Measurements from ENCODE around the gene TAF3.
"Not testable (repeated sequence)": the region's sequence is repeated elsewhere in the genome, so short reads cannot be mapped to it uniquely, and the experiment has no call there.

The TAF3 gene

DNA sequence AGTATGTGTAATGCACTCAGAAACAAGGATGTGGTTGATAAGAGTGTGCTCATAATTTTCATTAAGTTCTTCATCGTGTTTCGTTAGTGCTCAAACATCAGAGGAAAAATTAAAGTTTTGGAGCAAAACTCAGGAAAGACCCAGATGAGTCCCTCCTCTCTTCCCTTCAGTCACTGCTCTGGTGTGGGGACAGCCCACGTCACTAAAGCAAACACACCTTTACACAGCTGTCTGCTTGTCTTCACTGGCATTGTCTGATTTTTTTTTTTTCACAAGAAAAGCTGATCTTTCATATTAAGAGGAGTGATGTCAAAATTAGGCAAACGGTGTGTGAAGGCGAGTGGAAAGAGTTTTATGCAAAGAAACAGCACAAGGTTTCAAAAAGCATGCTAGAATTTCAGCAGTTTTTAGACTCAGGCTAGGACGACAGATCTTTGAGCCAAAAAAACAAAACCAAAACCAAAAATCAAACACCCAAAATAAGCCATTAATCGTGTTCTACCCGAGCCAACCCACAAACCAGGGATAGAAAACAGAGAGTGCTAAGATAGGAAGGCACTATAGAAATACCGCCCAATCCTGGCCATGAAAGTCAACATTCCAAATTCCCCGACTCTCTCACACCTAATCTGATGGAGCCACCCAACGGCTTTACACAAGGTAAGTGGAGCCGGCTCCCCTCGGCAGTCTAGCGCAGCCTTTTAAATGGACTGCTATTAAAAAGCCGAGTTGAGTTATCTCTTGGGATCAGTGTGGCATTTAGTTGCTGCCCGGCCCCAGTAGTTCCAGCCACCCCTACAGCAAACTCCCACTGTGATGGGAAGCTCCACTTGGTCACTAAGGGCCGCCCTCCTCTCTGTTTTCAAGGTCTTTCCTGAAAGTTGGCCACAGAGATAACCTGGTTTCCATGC, 208.3 kb downstream of the TAF3 start:
- in situ Hi-C loops (cut with MboI; ENCODE audit: low sequenced_read_pairs): no loop called here

DNA sequence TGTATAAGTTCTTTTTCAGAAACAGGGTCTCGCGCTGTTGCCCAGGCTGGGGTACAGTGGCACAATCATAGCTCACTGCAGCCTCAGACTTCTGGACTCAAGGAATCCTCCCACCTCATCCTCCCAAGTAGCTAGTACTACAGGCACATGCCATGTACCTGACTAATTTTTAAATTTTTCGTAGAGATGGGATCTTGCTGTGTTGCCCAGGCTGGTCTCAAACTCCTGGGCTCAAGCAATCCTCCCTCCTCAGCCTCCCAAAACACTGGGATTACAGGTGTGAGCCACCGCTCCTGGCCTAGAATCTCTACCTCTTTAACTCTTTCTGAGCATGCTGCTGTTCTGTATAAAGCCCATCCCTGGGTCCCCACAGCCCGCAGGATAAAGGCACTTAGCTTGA, 212.9 kb downstream of the TAF3 start:
- in situ Hi-C loops (cut with MboI; ENCODE audit: low sequenced_read_pairs): not testable (repeated sequence)

DNA sequence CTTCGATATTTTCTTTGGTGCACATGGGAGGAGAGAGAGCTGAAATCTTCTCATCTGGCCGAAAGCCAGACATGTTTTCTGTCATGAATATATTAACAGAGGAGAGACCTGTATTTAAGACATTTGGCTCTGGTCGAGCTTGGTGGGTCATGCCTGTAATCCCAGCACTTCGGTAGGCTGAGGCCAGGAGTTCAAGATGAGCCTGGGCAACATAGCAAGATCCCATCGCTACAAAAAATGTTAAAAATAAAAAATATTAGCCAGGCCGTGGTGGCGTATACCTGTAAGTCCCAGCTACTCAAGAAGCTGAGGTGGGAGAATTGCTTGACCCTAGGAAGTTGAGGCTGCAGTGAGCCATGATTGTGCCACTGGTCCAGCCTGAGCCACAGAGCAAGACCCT, 214.3 kb downstream of the TAF3 start:
- in situ Hi-C loops (cut with MboI; ENCODE audit: low sequenced_read_pairs): no loop called here

DNA sequence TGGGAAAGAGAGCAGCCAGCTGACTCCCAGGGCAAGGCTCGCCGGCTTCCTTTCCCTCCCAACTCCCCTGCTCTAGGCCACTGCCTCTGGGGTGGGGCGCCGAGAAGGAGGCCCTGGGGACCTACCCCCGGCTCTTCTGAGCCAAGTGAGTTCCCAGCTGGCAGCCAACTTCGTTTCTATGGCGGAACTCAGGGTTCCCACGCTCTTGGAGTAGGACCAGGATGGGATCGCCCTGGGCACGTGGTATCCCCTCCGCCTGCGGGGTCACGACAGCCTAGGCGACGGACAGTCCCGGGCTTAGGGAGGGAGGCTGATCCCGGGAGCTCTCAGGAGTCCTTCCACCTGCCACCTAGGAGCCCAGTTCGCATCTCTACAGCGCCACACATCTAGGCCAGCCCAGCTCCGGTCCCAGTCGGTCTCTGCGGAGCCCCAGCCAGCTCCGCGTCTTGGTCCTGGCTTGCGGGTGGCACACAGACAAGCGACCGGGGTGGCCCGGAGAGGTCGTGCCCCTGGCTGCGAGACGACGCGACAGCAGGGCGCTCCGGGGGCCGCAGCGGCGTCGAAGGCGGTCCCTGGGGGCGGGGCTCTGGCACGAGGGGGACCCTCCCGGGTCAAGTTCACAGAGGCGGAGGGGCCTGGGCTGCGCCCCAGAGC, 215.6 kb downstream of the TAF3 start:
- in situ Hi-C loops (cut with MboI; ENCODE audit: low sequenced_read_pairs): no loop called here

DNA sequence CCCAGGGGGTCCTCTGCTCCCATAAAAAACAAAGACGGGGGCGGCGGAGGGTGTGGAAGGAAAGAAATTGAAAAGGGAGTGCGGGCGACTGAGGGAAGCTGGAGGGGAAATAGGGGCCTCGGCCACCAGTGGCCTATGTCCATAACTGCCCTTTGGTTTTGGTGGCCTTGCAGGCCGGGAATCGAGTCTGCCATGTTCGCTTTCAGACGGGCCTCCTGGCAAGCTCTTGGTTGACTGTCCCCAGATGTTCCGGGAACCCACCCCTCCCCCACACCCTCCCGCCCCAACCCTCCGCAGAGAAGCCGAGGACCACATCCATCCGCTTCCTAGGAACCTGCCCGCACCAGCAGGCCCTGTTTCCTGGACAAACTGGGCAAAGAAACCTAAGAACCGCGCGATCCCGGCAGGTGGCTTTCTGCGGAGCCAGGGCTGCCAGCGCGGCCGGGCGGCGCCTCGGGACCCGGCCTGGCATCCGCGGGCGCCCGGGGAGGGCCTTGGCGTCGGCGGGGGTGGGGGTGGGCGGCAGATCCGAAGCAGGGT, 216.2 kb downstream of the TAF3 start:
- in situ Hi-C loops (cut with MboI; ENCODE audit: low sequenced_read_pairs): no loop called here

DNA sequence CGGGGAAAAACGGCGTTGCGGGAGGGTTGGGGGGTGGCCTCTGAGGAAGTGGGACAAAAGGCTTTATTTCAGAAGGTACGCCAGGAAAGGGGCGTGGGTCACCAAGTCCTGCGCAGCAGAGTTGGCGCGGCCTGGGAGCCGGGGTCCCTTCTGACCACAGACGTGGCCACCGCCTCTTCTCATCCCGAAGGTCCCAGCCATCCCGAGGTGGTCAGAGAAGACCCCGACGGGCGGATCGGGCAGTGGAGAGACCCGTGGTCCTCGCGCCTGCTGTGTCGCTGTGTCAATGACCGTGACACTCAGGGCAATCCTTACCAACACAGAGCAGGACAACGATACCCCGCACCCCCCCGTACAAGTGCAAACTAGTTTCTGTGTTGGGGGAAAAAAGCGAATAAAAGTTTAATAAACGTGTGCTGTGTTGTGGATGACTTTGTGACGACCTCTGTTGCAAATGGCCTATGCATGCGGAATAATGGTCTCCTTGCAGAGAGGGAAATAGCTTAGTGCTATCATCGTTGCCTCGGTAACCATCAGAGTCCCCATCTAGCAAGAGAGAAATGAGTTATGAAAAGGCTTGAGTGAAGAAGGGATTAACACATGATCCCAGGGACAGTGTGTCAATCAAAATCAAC, 216.8 kb downstream of the TAF3 start:
- in situ Hi-C loops (cut with MboI; ENCODE audit: low sequenced_read_pairs): no loop called here

DNA sequence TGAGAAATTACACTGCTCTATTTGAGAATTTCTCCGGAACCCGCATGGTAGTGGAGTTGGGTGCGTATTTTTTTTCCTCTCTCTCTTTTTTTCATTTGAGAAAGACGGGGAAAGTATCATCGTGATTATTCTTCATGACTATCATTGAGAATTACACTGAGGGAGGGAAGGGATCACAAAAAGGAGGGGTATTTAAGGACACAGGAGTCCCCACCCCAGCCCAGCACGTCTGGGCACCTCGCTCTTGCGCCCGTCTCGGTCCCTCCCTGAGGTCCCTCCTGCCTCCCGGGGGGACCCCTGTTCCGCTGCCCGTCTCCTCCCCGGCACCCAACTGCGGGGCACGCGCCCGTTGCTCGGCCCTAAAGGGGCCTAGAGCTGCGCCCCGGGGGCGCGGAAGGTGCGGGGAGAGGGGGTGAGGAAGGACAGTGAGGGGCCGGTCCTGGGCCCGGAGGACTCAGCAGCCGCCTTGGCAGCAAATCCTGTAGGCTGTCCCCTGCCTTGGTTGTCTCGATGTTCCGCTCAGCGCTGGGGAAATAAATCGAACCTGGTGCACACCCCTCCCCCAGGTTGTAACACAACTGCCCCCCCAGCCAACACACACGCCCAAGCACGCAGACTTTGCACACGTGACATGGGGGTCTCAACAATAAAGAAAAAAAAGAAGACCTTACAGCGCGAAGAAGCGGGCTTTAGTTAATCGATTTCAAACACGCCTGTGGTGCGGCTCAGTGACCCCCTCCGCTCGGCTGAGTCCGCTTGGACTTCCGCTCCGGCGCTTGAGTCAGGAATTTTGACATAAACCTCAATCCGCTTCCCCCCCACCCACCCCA, 217.6 kb downstream of the TAF3 start:
- in situ Hi-C loops (cut with MboI; ENCODE audit: low sequenced_read_pairs): no loop called here

DNA sequence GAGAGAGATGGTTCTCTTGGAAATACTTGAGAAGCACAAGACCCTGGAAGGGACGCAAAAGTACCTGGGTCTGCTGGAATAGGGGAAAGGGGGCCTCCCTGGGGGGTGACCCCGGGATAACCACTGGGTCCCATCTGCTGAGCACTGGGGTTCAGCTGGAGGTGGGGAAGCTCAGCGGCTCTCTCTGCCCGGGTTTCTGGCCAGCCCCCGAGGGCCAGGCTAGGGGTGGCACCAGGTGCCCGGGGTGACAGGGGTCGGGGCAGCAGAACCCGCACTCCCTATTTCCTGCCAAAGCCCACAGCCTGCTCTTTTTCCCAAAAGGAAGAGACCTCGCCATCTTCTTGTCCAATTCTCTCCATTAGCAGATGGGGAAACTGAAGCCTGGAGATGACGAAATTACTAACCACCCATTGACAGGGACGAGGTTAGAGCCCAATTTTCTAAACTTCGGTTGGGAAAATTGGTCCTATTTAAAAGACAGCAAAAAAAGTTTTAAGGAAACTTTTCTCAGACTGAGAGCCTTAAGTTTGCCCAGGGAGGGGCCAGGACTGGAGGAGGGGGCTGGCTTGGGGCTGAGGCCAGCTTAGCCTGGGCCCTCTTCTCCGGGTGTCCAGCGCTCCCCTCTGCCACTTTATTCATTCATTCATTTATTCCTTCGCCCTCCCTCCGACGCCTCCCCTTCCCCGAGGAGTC, 218.3 kb downstream of the TAF3 start:
- in situ Hi-C loops (cut with MboI; ENCODE audit: low sequenced_read_pairs): no loop called here

DNA sequence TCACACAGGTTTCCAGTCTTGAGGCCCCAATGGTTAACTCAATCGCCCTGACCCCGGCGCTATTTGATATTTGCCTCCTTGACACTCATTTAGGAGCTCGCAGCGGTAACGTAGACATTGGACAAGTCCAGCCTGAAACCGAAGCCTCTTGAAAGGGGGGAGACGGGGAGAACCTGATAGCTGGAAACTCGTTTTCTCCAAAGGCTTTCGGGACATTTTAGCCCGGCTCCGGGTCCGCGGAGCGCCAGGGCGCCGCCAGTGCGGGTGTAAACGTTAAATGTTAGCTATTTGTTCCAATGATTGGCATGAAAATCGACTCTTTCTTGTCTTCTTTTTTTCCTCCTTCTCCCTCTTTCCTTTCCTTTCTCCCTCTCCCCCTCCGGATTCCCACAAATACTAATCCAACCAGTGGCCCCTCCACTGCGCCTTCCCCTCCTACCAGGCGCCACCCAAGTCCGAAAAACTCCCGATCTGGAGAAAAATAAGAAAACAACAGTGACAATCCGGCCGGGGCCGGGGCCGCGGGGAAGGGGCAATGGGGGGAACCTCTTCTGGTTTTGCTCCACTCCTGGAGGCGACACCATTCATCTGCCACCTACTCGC, 219.0 kb downstream of the TAF3 start:
- in situ Hi-C loops (cut with MboI; ENCODE audit: low sequenced_read_pairs): no loop called here

DNA sequence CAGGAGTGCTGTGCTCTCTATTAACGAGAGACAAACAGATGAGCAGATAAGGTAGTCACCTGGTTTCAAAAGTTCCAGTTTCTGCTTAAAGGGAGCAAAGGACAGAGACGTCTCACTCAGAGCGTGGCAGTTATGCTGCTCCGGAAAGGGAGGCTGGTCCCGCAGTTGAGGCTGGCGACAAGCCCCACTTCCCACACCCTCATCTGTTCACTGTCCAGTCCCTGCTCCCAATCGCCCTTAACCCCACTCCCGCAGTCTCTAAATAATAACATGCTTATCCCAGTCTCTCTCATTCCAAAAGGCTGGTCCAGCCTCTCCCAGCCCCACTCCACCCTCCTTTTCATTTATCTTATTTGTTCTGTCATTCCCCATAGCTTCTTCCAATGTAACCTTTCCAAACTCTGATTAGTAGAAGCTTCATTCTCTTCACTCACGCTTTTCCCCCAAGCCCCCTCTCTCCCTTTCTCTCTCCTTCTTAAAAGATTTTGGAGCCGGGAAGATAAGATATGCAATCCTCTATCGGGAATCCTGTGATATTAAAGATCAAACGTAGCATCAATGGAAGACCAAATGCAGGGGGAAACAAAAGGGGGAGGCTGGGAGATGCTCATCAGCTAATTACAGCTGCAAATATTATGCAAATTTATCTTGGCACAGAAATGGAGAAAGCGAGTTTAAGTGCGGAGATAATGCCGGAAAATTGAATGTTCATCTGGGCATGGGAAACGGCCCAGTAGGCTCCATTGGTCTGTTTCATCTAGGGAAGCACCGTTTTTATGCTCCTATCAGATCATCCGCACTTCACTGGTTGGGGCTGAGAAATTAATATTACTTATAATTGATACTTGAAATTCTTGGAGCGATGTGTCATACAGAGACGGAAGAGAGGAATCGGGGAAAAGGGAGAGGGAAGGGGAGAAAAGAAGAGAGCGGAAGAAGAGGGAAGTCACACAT, 219.9 kb downstream of the TAF3 start:
- in situ Hi-C loops (cut with MboI; ENCODE audit: low sequenced_read_pairs): no loop called here

DNA sequence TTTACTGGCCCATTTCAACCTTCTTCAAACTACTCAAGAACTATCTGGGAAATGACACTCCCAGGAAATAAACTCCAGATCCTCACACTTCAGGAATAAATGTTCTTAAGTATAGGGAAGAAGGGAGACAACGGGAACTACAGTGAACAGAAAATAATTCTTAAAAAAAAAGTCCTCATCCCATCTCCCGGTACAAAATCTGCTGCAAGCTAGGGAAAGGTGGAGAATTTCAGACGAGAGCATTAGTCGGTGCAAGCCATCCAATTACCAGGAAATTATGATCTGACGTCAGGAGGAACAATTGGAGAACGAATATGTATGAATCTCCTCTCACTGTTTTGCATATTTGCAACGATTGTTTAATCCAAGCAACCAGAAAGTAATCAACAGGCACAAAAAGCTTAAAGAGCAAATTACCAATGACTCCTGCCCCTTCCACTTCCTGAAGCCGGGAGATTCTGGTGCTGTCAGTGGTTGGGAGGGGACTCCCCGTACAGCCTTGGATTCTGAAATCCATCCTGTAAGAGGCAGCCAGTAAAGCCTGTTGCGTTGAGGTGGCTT, 221.1 kb downstream of the TAF3 start:
- in situ Hi-C loops (cut with MboI; ENCODE audit: low sequenced_read_pairs): no loop called here

DNA sequence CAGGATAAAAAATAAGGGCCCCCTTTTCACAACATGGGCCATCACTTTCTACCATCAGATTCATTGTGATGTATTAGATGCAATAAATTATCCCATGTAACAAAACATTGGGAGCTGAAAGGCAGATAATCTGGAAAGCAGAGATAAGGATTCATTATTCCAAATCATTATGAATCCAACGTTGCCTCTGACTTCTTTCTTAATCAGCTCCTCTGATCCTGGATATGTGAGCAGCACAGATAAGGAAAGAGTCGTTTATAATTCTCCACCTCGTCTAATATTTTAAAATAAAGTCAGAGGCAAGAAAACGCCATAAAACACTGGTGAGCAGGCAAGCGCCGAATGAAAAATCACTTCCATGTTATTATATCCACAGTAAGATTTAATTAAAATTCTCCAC, 222.3 kb downstream of the TAF3 start:
- in situ Hi-C loops (cut with MboI; ENCODE audit: low sequenced_read_pairs): no loop called here

DNA sequence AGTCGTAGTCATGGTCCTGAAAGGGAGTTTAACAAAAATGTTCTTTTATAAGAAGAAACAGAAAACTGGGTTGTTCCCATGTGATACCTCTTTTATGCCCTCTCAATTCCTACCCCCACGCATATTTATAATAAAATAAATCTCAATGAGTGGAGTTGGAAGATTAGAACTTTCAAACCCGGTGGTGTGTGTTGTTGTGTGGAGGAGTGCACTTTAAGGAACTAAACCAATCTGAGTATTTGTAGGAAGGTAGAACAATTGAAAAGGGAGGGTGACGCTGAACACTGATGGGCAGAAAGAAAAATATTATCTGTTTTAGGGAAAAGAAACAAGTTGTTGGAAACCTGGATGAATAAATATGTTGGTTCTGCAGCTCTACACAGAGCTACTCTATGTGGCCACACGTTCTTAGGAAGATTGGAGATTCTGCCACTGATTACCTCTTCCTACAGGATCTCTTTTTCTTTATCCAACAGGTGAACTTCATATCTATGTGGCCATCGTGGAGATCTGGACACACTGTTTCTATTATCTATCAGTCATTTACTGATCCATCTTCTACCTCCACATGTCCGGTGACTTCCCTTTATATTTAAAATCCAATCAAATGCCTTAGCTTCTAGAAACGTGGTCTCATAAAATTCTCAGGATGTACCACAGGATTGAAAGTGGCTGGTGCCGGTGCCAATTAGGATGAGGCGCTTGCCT, 223.1 kb downstream of the TAF3 start:
- in situ Hi-C loops (cut with MboI; ENCODE audit: low sequenced_read_pairs): no loop called here

DNA sequence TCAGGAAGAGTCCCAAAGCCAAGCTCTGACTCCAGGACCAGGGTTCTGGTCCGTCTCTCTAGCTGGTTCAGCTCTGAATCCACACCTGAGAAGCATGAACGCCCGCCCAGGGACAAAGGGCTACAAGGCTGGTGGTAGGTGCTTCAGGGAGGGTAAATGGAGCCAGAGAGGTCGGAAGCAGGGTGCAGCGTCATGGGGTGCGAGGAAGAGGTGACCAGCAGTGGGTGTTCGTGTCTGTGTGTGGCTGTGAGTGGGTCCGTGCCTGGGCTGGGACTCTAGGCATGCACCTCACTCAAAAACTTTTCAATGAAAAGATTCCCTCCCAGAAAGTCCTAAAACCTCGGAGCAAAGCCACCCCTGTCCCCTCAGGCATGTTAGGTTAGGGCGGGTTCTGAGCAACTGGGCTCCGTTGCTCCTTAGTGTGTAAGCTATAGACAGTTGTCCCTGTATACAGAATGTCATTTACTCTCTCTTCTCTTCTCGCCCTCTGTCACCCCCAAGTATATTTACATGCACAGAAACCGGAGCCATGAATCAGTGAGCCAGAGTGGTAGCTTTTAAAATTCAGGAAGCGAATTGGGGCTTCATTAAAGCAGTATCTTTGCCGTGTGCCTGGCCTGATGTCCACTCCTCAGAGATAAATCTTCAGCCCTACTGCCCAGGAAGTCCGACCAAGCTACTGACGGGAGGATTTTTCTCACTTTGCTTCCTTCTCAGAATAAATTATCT, 223.9 kb downstream of the TAF3 start:
- in situ Hi-C loops (cut with MboI; ENCODE audit: low sequenced_read_pairs): no loop called here

DNA sequence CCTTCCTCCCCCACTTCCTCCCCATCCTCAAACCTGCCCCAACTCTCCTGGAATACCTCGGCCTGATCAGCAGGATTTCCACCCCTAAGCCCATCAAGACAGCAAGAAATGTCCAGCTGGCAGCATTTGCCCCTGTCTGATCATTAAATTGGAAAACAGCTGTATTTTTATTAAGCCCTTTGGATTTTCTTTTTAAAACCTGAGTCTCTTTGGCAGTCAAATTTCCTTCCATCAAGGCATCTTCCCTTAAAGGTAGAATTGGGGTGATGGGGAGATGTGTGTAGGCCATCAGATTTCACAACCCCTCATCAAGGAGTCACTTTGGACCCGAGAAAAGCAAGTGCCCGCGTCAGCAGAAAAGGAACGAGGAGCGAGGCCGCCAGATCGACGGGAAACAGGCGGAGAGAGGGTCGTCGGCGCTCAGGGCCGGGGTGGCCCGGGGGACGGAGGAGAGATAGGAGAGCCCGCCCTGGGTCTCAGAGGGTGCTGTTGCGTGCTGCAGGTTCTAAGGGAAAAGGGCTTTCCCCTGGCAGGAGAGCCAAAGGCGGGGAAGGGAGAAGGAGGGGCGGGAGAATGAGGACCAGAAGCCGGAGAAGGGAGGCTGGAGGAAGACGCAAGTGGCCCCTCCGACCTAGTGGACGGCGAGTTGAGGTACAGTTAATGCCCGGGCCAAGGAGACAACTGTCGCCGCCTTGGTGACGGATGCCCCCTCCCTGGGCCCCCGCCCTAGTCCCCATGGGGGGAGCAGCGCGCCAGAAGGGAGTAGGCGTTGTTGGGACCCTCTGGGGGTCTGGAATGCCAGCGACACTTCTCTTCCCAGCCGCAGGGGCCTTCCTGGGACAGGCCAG, 224.6 kb downstream of the TAF3 start:
- in situ Hi-C loops (cut with MboI; ENCODE audit: low sequenced_read_pairs): no loop called here

All from HL-60/S4 (cell line).